HUDEP-2 (cell line): ENCODE data around the gene ATP5F1D.
A peak's percentile ranks its signal among the peaks of the same experiment; 100 is the strongest.

Experiments
- DNase-seq, 76 experiments: peaks; one replicate each; lab custom pipeline; 2025; ENCODE audit not compliant: unreplicated experiment in 76 of 76; lab: John Stamatoyannopoulos, UW

The ATP5F1D gene

DNA sequence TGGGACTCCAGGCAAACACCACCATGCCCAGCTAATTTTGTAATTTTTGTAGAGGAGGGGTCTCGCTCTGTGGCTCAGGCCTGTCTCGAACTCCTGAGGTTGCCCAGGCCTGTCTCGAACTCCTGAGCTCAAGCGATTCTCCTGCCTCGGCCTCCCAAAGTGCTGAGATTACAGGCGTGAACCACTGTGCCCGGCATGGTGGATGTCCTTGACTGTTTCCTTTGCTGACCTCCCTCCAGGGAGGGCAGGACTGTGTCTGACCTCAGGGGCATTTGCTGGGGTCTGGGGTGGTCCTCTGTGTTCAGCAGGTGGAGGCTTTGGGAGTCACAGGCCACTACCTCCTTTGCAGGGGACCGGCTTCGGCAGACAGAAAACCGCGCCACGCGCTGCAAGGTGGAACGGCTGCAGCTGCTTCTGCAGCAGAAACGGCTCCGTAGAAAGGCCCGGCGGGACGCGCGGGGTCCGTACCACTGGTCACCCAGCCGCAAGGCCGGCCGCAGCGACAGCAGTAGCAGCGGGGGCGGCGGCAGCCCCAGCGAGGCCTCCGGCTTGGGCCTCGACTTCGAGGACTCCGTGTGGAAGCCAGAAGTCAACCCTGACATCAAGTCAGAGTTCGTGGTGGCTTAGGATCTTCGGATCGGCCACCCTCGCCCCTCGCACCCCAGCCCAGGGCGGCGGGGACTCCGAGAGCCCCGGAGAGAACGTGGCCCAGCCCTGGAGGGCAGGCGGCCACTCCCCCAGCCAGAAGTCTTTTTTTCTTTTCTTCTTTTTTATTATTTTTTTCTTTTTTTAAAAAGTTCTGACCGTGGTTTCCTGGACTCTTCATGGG lies 15.3 kb downstream of the ATP5F1D start:
- no peak for DNase-seq

DNA sequence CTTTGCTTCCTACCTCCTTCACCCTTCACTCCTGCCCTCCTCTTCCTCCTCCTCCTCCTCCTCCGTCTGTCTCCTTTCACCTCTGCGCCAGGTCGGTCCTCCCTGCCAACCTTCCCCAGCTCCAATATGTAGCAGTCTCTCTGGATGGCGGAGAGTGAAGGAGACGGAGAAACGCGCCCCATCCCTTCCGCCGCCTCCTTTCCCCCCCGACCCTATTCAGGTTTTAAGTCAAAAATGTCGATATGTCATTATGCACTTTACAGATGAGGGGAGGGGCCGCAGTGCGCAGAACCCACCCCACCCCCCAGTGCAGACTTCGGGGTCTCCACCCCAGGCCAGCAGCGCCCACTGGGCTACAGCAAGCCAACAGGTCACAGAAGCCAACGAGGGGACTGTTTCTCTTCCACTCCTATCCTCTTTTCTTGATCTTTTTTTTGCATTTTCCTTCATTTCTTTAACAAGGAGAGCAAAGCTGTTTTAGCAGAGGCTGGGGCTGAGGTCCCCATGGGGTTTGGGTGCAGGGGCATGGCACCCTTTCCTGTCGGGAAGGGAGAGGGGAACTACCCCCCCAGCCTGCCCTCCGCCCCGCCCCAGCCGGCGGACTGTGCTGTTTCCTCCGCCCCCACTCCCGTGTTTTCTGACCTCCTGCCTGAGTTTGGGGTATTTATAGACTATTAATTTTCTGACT lies 16.1 kb downstream of the ATP5F1D start:
- no peak for DNase-seq

DNA sequence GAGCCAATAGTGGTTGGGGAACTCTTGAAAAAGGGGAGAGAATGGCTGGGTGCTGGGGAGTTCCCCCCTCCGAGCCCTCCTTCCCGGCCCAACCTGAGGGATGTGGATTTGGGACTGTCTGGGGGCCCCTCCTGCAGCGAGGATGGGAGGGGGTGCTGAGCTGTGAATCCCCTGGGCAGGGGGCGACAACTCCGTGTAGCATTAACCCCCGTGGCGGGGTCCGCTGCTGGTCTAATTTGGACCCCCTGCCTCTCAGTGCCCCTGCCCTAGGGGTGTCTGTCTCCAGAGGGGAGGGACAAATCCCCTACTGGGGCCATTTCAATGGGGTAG lies 16.6 kb downstream of the ATP5F1D start:
- no peak for DNase-seq

DNA sequence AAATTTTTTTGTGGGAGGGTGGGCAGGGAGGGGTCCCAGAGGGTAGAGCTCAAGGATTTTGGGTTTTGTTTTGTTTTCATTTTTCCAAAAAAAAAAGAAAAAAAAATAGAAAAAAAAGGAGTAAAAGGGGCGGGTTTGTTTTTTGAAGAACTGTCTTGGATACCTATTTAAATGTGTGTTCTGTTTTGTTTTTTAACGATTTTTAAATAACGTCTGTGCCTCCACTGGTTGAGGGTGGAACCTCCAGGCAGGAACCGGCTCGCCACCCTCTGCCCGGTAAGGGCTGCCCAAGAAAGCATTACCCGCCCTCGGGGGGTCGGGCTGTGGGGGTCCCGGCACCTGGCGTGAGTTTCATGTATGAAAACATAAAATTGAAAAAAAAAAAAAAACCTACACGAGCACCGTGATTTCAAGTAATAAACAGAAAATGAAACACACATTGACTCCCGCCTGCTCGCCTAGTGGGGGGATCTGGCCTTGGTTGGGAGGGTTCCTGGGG lies 17.2 kb downstream of the ATP5F1D start:
- no peak for DNase-seq

DNA sequence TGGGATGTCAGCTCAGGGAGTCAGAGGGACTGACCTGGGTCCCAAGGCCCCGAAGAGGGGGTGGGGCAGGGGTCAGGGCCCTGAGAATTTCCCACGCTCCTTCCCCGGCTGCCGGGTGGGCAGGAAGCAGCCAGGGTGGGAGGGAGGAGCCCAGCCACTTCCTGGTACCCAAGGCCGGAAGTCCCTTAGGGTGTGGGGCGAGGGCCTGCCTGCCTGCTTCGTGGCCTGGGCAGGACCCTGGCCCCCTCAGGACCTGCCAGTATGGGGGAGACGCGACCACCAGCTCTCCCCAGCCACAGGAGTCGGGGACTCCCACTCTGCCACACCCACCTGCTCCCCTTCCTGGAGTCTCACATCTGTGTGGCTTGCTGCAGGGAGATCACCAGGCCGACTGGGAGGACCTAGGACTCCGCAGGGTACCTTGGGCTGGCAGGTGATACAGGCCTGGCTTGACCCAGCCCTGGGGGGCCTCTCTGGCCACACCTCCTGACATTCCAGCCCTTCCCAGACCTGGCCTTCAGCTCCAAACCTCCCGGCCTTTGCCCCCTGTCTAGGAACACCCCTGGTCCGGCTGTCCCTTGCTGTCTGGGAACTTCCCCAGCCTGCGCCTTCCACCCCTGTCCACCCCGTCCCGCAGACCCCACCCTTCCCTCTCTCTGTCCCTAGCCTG lies 17.8 kb downstream of the ATP5F1D start:
- DNase-seq = peak in 56 of 76 experiments; percentile 21 to 83 (median 50)

DNA sequence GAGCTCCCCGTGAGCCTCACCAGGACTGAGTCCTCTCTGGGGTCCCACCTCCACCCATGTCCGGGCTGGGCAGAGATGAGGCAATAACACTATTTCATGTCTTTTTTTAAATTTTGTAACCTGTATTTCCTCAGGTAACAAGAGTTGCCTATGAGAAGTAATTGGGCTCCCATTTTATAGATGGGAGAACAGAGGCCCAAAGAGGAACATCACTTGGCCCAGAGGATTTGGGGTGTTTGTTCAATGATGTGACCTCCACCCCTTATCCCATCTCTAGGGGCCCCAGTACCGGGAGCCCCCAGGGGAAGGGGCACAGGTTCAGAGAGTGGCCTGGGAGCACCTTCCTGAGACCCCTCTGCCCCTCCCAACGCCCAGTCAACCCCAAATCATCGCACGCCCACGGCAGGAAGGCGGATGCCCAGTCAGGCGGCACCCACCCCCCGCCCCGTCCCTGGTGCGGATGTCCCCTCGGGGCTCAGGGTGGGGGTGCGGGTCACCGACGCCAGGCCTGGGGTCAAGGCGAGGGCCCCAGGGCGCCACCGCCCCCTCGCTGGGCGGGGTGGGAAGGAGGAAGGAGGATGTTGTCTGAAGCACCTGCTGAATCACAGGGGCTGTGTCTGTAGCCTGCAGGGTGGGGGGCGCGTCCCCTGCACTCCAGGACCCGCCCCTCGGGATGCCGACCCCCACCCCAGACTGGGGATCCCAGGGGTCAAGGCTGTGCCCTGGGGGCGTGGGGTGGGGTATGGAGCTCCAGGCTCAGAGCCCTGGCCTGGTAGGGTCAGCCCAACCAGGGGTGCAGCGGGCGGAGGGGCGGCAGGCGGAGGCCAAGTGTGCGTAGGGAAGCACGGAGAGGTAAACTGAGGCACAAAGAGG lies 18.6 kb downstream of the ATP5F1D start:
- DNase-seq = no peak

DNA sequence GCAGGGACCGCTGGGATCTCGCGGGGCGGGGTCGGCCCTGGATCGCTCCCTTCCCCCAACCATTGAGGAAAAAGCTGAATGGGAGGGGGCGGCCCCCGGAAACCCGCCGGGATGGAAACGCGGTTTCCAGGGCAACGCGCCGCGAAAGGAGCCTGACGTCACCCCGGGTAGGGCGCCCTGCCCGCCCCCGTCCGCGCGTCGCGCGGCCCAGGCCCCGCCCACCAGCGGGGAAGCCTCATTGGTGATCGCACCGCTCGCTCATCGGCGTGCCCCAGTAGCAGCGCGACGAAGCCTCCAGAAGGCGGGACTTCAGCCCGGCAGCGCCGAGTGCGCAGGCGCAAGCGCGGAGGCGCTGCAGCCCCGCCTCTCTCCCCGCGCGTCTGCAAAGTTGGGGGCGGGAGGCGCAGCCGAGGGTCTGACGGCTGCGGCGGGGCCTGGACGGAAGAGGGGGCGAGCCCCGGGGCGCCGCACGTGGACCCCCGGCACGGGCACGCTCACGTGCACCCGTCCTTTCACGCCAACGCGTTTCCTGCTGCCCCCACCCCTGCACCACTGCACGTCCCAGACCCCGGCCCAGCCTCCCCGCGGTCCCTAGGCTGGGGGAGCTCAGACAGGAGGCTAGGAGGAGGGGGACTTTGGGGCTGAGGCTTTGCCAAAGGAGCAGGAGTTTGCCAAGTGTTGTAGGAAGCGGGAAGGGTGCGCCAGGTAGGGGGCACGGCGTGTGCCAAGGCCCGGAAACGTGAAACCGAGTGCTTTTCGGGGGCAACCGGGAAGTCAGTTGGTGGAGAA lies 19.4 kb downstream of the ATP5F1D start:
- peak in 73 of 76 experiments; percentile 65 to 99 (median 97) for DNase-seq

DNA sequence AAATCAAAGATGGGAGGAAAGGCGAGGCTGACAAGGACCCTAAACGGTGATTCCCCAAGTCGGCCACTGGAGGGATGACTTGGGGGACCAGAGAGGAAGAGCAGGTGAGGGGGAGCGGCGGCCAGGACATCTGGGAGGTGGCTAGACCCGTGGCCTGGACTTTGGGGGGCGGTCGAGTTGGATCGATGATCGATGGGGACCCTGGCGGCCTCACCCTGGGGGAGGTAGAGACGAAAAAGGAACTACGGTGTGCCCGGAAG lies 19.9 kb downstream of the ATP5F1D start:
- DNase-seq = peak in 6 of 76 experiments; percentile 26 to 59 (median 52)

DNA sequence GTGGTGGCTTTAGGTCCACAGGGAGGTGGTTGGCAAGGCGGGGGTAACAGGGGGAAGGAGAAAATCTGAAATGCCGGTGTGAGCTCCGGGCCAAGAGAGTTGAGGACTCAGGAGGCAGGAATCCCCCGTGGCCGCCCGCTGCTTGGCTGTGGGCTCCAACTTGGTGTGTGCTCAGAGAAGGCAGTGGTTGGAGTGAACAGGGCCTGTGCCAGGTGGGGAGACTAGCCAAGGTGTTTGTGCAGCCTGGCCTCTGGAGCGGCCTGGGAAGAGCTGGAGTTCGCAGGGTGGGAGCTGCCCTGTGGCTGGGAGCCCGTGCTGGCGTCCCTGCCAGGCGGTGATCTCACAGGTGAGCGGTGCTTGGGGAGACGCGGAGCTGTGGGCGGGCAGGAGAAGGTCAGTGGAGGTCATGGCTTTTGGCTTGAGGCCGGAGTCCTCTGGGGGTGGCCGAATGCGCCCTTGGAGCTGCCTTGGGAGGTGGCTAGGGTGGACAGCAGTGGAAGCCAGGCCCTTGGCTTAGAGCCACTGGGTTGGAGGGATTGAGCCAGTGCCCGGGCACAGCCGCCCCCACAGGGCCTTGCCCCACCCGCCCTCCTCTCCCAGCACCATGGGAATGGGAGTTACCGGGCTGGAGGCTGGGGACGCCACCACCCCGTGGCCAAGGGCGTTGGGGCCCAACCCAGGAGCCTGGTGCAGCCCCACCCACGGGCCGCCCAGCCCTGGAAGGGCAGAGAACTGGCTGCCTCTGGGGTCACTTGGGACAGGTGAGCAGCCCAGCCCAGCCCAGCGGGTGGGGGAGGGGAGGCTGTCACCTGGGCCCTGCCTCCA lies 20.5 kb downstream of the ATP5F1D start:
- DNase-seq = peak in 61 of 76 experiments; percentile 29 to 90 (median 69)

DNA sequence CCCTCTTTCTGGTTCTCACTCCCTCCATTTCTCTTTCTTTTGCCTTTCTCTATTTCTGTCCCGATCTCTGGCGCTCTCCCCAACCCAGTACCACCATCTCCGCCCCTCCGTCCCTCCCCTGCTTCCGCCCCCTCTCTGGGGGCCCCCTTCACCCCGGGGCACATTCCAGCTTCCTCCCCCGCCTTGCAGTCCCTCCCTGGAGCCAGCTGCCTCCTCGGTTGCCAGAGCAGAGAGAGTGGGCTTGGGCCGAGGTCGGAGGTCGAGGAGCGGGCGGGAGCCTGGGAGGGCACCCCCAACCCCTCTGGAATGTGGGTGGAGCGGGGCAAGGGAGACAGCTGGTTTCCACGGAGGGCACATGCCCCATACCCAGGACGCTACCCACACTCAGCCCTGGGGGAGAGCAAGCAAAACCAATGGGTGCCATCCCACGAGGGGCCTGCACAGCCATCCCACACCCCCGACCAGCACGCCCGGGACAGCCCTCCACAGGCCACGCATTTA lies 21.1 kb downstream of the ATP5F1D start:
- DNase-seq = peak in 5 of 76 experiments; percentile 58 to 75 (median 62)

DNA sequence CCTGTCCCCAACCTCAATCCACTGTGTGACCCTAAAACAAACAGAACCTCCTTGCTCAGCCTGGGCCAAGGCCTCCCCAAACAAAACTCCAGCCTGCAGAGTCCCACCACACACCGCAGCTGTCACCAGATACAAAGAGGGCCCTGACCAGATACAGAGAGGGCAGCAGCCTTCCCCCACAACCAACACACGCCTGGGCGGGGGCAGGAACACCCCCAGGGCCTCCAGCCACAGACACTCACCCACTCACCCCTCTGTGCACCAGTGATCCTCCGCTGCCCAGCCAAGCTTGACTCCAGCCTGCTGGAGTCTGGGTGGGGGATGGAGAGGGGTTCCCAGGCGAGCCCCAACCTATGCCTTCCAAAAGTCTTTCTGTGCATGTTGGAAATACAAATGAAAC lies 21.6 kb downstream of the ATP5F1D start:
- peak in 48 of 76 experiments; percentile 17 to 72 (median 50) for DNase-seq

DNA sequence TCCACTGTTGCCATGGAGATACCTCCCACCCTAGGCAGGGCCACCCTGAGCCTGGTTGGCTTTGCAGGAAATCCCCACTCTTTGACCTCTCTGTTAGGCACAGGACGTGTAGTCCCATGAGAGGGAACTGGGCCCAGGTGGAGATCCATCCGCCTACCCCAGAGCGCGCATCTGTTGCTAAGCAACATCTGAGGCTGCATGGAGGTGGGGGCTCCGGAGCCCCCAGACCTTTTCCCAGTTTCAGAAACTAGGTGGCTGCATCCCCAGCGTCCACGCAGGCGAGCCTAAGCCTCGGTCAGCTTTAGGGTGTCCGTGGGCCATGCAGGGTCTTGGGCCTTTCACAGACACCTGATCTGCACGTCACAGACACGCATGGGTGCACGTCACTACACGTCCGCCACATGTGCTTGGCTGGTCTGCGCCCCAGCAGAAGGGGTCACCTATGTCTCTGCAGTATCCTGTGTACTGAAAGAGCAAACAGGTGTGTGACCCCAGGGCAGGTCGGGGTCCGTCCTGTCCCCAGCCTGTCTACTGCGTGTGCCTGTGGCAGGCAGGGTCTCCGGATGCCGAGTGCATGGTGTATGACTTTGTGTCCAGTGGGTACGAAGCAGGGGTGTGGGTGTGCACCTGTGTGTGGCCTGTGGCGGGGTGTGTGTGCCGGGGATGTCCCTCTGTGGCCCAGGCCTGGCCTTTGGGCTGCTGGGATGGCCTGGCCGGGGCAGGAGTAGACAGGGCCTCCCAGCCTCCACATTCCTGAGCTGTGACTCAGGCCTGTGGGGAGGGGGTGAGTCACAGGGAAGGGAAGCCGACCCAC lies 23.5 kb downstream of the ATP5F1D start:
- DNase-seq = peak in 11 of 76 experiments; percentile 22 to 51 (median 33)

DNA sequence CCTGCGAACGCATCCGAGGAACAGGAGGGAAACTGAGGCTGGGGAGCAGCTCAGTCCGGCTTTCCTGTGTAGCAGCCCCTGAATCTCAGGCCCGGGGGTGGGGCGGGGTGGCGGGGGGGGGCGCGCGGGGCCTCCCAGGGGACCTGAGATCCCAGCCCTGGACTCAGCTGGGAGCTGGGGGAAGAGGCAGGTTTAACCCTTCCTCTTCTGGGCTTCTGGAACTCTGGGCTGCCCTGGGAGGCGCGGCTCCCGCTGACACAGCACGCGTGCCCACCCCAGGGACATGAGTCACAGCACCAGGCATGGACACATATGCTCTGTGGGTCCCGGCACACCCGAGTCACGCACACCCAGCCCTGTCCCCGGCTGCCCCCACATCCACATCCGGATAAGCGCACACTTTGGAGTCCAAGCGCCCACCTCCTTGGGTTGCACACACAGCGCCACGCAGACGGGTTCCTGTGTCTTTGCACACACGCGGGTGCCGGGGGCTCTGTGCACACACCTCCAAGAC lies 24.1 kb downstream of the ATP5F1D start:
- DNase-seq = peak in 29 of 76 experiments; percentile 19 to 66 (median 43)

DNA sequence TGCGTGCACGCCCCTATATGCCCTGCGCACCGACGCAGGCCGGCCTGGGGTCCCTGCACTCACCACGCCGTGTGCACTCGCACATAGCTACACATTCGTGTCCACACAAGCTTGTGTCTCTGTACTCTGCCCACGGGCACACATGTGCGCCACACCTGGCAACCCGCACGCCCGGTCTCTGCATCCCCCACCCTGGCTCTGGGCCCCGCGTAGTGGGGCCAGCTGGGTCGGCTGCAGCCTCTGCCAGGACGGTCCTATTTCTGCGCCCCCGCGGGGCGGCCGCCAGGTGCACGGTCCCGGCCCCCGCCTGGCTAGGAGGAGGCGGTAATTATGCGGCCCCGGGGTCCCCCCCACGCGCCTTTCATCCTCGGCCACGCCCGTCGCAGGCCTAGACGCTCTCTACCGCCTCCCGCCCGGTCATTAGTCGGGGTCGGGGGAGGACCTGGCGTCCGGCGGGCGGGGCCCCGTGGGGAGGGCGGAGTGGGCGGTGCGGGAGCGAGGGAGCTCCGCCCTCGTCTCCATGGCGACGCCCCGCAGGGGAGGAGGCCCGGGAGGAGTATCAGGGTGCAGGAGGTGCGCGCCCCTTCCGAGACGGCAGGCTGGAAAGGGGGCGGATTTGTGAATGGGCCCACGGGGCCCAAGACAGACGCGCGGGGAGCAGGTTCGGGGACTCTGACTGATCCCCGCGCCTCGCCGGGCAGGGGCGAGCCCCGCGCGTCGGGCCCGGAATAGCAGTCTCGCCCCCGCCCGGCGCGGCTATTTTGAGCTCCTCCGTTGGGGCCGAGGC lies 24.8 kb downstream of the ATP5F1D start:
- peak in 72 of 76 experiments; percentile 54 to 99 (median 94) for DNase-seq

DNA sequence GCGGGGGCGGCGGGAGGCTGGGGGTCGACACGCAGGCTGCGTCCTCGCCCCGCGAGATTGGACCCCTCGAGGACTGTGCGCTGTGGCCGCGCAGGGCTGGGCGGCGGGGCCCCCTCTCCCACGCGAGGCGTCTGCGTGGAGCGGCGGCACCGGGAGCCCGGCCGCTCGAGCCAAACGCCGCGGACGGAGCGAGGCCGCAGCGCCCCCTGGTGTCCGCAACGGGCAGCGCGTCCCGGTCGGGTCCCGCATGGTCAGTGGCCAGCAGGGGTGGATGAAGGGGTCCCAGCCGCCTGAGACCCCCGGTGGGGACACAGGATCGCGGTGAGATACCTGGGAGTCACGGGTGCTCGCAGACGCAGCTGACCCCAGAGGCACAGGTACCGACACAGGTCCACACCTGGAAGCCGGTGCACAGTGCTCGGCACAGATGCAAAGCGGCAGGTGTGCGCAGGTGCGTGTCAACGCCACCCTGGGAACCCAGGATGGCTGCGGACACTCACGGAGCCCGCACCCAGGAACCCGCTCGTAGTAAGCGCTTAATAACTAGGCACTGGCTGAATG lies 25.4 kb downstream of the ATP5F1D start:
- peak in 54 of 76 experiments; percentile 36 to 100 (median 69) for DNase-seq

DNA sequence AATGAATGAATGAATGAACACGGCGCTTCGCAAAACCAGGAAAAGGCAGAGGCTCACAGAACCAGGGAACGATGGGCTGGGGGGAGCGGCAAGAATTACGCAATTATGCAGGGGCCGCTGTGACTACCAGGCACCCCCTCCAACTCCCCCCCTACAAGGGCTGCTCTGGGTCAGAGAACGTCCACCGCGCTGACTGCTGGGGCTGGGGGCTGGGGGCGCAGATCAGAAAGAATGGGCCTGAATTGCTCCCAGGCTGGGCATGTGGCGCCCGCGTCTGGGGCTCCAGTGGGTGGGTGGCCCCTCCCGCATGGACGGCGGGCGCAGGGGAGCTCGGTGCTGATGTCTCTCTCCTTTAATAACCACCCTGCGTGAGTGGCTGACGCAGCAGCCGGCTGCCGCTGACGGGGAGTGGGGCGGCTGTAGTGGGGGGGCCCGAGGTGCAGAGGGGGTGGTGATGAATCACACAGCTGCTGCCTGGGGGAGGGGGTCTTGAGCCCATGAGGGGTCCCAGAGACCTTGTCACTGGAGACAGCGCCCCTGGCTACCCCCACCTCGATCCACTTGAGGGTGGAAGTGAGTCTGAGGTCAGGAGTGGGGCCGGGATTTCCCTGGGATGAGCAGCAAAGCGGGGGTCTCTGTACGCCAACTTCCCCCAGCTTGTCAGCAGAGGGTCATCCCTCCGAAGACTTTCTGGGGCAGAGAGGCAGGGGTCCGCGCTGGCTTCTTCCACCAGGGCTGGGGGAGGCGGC lies 26.1 kb downstream of the ATP5F1D start:
- no peak for DNase-seq
